Transverse colon (tissue), 4 donors: ENCODE measurements around the gene MGAT4A.

ENCODE experiments used
- CTCF ChIP-seq, 5 experiments: fragments of 200-600 bp in 3 of 5; fragments of 450-650 bp in 2 of 5; sonication (generic) in 3 of 5; IDR thresholded peaks; 1 replicate in 2 of 5; 2 replicates in 3 of 5; pipeline ENCODE4 v1.5.1; 2016 to 2017; ENCODE audit warnings: antibody characterized with exemption in 5 of 5, inconsistent platforms in 3 of 5, mild to moderate bottlenecking in 2 of 5, moderate library complexity in 1 of 5
- POLR2A ChIP-seq: fragments of 450-650 bp; IDR thresholded peaks from one replicate; pipeline ENCODE4 v1.6.1; 2016; ENCODE audit warnings: antibody characterized with exemption, mild to moderate bottlenecking, moderate library complexity
- POLR2AphosphoS5 ChIP-seq, 3 donors: sonication (generic); formaldehyde crosslinking; IDR thresholded peaks; one replicate each; pipeline ENCODE4 v1.6.1; 2016; ENCODE audit warnings: antibody characterized with exemption in 3 of 3

- TF ChIP-seq CTCF (IDR thresholded peaks at IDR 0.05) (no peak), POLR2AphosphoS5 (IDR thresholded peaks at IDR 0.05) (no peak), POLR2A (no peak)
Measured at GRCh38 chr2:98578231-98578630, 152.7 kb downstream of the MGAT4A start.
